ENCODE results near the gene WWOX. TPM values are rescaled to one million over a fixed set of nuclear protein-coding genes. Genes with fewer than 3 reads are reported as not detected.

Gene WWOX
- total and polyA plus RNA-seq, 2 of the 13 experiments (the other 11 are each of a cell fraction or from before 2014, with no cell fraction given): 9.1 to 37.4 TPM

GRCh38 chr16:78936060-78936459 lies 836.6 kb downstream of the WWOX start:
- H3K4me3 ChIP-seq (replicated peaks in 1 of 3; ENCODE audit: insufficient read depth in 1 of 3, low read depth in 2 of 3, low read length in 3 of 3): no peak overlapping the region
- H3K79me2 ChIP-seq (ENCODE audit: insufficient read depth, low read length): no peaks in the 10 kb centered on the region
- no peak overlapping the region for H3K4me2 ChIP-seq (ENCODE audit: low read depth, low read length)
- H3K27ac ChIP-seq (ENCODE audit: extremely low read length, insufficient read depth, low read length): no peak overlapping the region
- ChIA-PET CTCF (ENCODE audit: low intra/inter-chr PET ratio, low total read pairs) (no interaction called here), POLR2A (no interaction called here)
- in situ Hi-C loops (cut with HindIII; ENCODE audit: extremely low pct_ligation_motif_present, low pct_unique_long_range_greater_than_20kb): no loop called here
- no TSS peak for BruUV-seq (replicated peaks)
- no peaks in the 10 kb centered on the region for H4K20me1 ChIP-seq (ENCODE audit: insufficient read depth, low read length)
- no peak overlapping the region for H2AFZ ChIP-seq (ENCODE audit: low read length)
- DNase-seq (ENCODE audit: low spot score): no peak
- intact Hi-C loops (cut with micrococcal nuclease; ENCODE audit: unreplicated experiment): no loop called here
- no peak for ATAC-seq
- no peak overlapping the region for H3K9ac ChIP-seq (ENCODE audit: insufficient read depth, low read depth, low read length)
- FAIRE-seq: no peak
- H3K4me1 ChIP-seq (ENCODE audit: insufficient read depth, low read length): no peaks in the 10 kb centered on the region
- 16% methylated on average over 3 of the region's 3 CpGs for WGBS (ENCODE audit: low lambda C conversion rate)
- H3K27me3 ChIP-seq (ENCODE audit: control insufficient read depth in 1 of 2, insufficient read depth in 2 of 2, low read length in 2 of 2): no peaks in the 10 kb centered on the region
- TF ChIP-seq HNF4A (CRISPR knock-in tag; IDR thresholded peaks at IDR 0.05) (0 out of 2 replicates have a peak, but pooled peaks have one; percentile 12), ZNF276 (CRISPR knock-in tag; IDR thresholded peaks at IDR 0.05; ENCODE audit: low read depth) (no peak), TFE3 (CRISPR knock-in tag; IDR thresholded peaks at IDR 0.05) (no peak)
- no peaks in the 10 kb centered on the region for H3K36me3 ChIP-seq (replicated peaks in 1 of 2; ENCODE audit: control insufficient read depth in 1 of 2, insufficient read depth in 2 of 2, low read length in 2 of 2)
- no peaks in the 10 kb centered on the region for H3K9me3 ChIP-seq (ENCODE audit: low read length)

- ATAC-seq (no peak), FAIRE-seq (no peak), DNase-seq (ENCODE audit: low spot score) (no peak)
- no peak for TF ChIP-seq ZNF207 (IDR thresholded peaks at IDR 0.05; ENCODE audit: borderline replicate concordance)
- TF ChIP-seq CBX1 (IDR thresholded peaks at IDR 0.05; ENCODE audit: low read depth): no peak
- no TSS peak for BruUV-seq (replicated peaks)
- Histone ChIP-seq H3K79me2 (ENCODE audit: insufficient read depth, low read length) (no peaks in the 10 kb centered on the region), H3K36me3 (replicated peaks in 1 of 2; ENCODE audit: control insufficient read depth in 1 of 2, insufficient read depth in 2 of 2, low read length in 2 of 2) (no peaks in the 10 kb centered on the region), H3K27me3 (ENCODE audit: control insufficient read depth in 1 of 2, insufficient read depth in 2 of 2, low read length in 2 of 2) (no peaks in the 10 kb centered on the region), H3K9ac (ENCODE audit: insufficient read depth, low read depth, low read length) (no peak overlapping the region), H3K4me1 (ENCODE audit: insufficient read depth, low read length) (no peaks in the 10 kb centered on the region), H3K4me3 (replicated peaks in 1 of 3; ENCODE audit: insufficient read depth in 1 of 3, low read depth in 2 of 3, low read length in 3 of 3) (no peak overlapping the region), H3K9me3 (ENCODE audit: low read length) (no peaks in the 10 kb centered on the region), H3K4me2 (ENCODE audit: low read depth, low read length) (no peak overlapping the region), H3K27ac (ENCODE audit: extremely low read length, insufficient read depth, low read length) (no peak overlapping the region), H4K20me1 (ENCODE audit: insufficient read depth, low read length) (no peaks in the 10 kb centered on the region), H2AFZ (ENCODE audit: low read length) (no peak overlapping the region)
- ChIA-PET POLR2A (no interaction called here), CTCF (ENCODE audit: low intra/inter-chr PET ratio, low total read pairs) (no interaction called here)
- intact Hi-C loops (cut with micrococcal nuclease; ENCODE audit: unreplicated experiment): no loop called here
- in situ Hi-C loops (cut with HindIII; ENCODE audit: extremely low pct_ligation_motif_present, low pct_unique_long_range_greater_than_20kb): no loop called here
- 52% methylated on average over 6 of the region's 6 CpGs for WGBS (ENCODE audit: low lambda C conversion rate)
Measured at GRCh38 chr16:78939597-78939996, 840.1 kb downstream of the WWOX start.
